Activated T-helper 17 cell treated with anti-CD3 and anti-CD28 coated beads, Interleukin-2, amount 50 U/mL, for 72 hours (primary cell): ENCODE data around the gene MYL12B. TPM values are rescaled to one million over a fixed set of nuclear protein-coding genes. Genes with fewer than 3 reads are reported as not detected.
A peak's percentile ranks its signal among the peaks of the same experiment; 100 is the strongest.
"Not testable (repeated sequence)": the region's sequence is repeated elsewhere in the genome, so short reads cannot be mapped to it uniquely, and the experiment has no call there.

Source experiments
- ATAC-seq: fragments of 150-1000 bp; cut with Tn5 transposase; replicated peaks from 2 replicates; pipeline ENCODE4 v1.10.0; 2021; ENCODE audit warnings: mild to moderate bottlenecking, moderate library complexity
- H3K27ac Mint-ChIP-seq: one replicate; pipeline ENCODE4 v1.8.0; 2022; ENCODE audit warnings: mixed read lengths
- H3K27me3 Mint-ChIP-seq: one replicate; pipeline ENCODE4 v1.8.0; 2022; ENCODE audit warnings: mixed read lengths
- H3K36me3 Mint-ChIP-seq: one replicate; pipeline ENCODE4 v1.8.0; 2022; ENCODE audit warnings: low read depth, mild to moderate bottlenecking, mixed read lengths
- H3K4me1 Mint-ChIP-seq: one replicate; pipeline ENCODE4 v1.8.0; 2022; ENCODE audit warnings: mixed read lengths
- H3K4me3 Mint-ChIP-seq: one replicate; pipeline ENCODE4 v1.8.0; 2022; ENCODE audit warnings: mild to moderate bottlenecking, mixed read lengths
- H3K9me3 Mint-ChIP-seq: one replicate; pipeline ENCODE4 v1.8.0; 2022; ENCODE audit warnings: mixed read lengths
- total RNA-seq, 2 donors: library from RNA; stranded (reverse); gene quantifications; one replicate each; pipeline ENCODE4 v1.2.3, GENCODE V29; 2022

Gene MYL12B
- total RNA-seq, 2 donors from 2014 or later = 206 to 271 TPM

GRCh38 chr18:3263132-3263700 lies 1.3 kb downstream of the MYL12B start:
- peaks cover 35% of the 10 kb centered on the region for H3K36me3 Mint-ChIP-seq
- H3K4me3 Mint-ChIP-seq = peak overlapping the region; percentile 92
- no peaks in the 10 kb centered on the region for H3K9me3 Mint-ChIP-seq
- ATAC-seq = no peak
- H3K4me1 Mint-ChIP-seq = peaks cover 49% of the 10 kb centered on the region
- no peaks in the 10 kb centered on the region for H3K27me3 Mint-ChIP-seq
- H3K27ac Mint-ChIP-seq = peak overlapping the region; percentile 89

GRCh38 chr18:3264362-3264761 lies 2.4 kb downstream of the MYL12B start:
- Mint-ChIP-seq H3K4me1 (peaks cover 56% of the 10 kb centered on the region), H3K36me3 (peaks cover 31% of the 10 kb centered on the region), H3K27me3 (no peaks in the 10 kb centered on the region), H3K4me3 (peak overlapping the region; percentile 92), H3K9me3 (no peaks in the 10 kb centered on the region), H3K27ac (peak overlapping the region; percentile 74)
- no peak for ATAC-seq

GRCh38 chr18:3265564-3266033 lies 3.7 kb downstream of the MYL12B start:
- ATAC-seq = no peak

GRCh38 chr18:3266062-3266608 lies 4.2 kb downstream of the MYL12B start:
- ATAC-seq = no peak
- Mint-ChIP-seq H3K27me3 (no peaks in the 10 kb centered on the region), H3K9me3 (no peaks in the 10 kb centered on the region), H3K4me3 (peak overlapping the region; percentile 92), H3K4me1 (peaks cover 66% of the 10 kb centered on the region), H3K27ac (peak overlapping the region; percentile 82), H3K36me3 (peaks cover 29% of the 10 kb centered on the region)

More at GRCh38 chr18:3265564-3266033, 3.7 kb downstream of the MYL12B start:
- H3K36me3 Mint-ChIP-seq = peaks cover 31% of the 10 kb centered on the region
- H3K27ac Mint-ChIP-seq = peak overlapping the region; percentile 82
- H3K4me1 Mint-ChIP-seq = peaks cover 63% of the 10 kb centered on the region
- H3K4me3 Mint-ChIP-seq = peak overlapping the region; percentile 92
- H3K9me3 Mint-ChIP-seq = no peaks in the 10 kb centered on the region
- no peaks in the 10 kb centered on the region for H3K27me3 Mint-ChIP-seq

- Mint-ChIP-seq H3K9me3 (no peaks in the 10 kb centered on the region), H3K27ac (peak overlapping the region; percentile 57), H3K4me1 (peaks cover 73% of the 10 kb centered on the region), H3K4me3 (peak overlapping the region; percentile 50), H3K27me3 (no peaks in the 10 kb centered on the region), H3K36me3 (peaks cover 36% of the 10 kb centered on the region)
- ATAC-seq = no peak
Measured at GRCh38 chr18:3268306-3268705, 6.4 kb downstream of the MYL12B start.

GRCh38 chr18:3269241-3269913 lies 7.4 kb downstream of the MYL12B start:
- Mint-ChIP-seq H3K27ac (peak overlapping the region; percentile 57), H3K4me3 (peak overlapping the region; percentile 50), H3K9me3 (no peaks in the 10 kb centered on the region), H3K36me3 (peaks cover 45% of the 10 kb centered on the region), H3K27me3 (no peaks in the 10 kb centered on the region), H3K4me1 (peaks cover 65% of the 10 kb centered on the region)
- ATAC-seq = peak; percentile 71

GRCh38 chr18:3269914-3270299 lies 8.0 kb downstream of the MYL12B start:
- Mint-ChIP-seq H3K9me3 (no peaks in the 10 kb centered on the region), H3K27ac (peak overlapping the region; percentile 57), H3K36me3 (peaks cover 45% of the 10 kb centered on the region), H3K4me3 (peak overlapping the region; percentile 50), H3K27me3 (no peaks in the 10 kb centered on the region), H3K4me1 (peaks cover 60% of the 10 kb centered on the region)
- no peak for ATAC-seq

- peak overlapping the region; percentile 87 for H3K27ac Mint-ChIP-seq
Measured at GRCh38 chr18:3273042-3273441, 11.1 kb downstream of the MYL12B start.

GRCh38 chr18:3277643-3278213 lies 15.8 kb downstream of the MYL12B start:
- Mint-ChIP-seq H3K4me1 (peaks cover 11% of the 10 kb centered on the region), H3K27ac (peak overlapping the region; percentile 72), H3K36me3 (peaks cover 64% of the 10 kb centered on the region)
- H3K4me3 Mint-ChIP-seq, H3K27me3 Mint-ChIP-seq, H3K9me3 Mint-ChIP-seq: not testable (repeated sequence)
- peak; percentile 50 for ATAC-seq

More at GRCh38 chr18:3273042-3273441, 11.1 kb downstream of the MYL12B start:
- Mint-ChIP-seq H3K4me1 (peaks cover 39% of the 10 kb centered on the region), H3K9me3 (no peaks in the 10 kb centered on the region), H3K36me3 (peaks cover 62% of the 10 kb centered on the region), H3K27me3 (no peaks in the 10 kb centered on the region), H3K4me3 (no peak overlapping the region)
- peak; percentile 56 for ATAC-seq

GRCh38 chr18:3279201-3280185 lies 17.6 kb downstream of the MYL12B start:
- no peaks in the 10 kb centered on the region for H3K9me3 Mint-ChIP-seq
- no peaks in the 10 kb centered on the region for H3K27me3 Mint-ChIP-seq
- peak overlapping the region; percentile 79 for H3K27ac Mint-ChIP-seq
- no peak overlapping the region for H3K4me3 Mint-ChIP-seq
- H3K4me1 Mint-ChIP-seq = peaks cover 5% of the 10 kb centered on the region
- peaks cover 46% of the 10 kb centered on the region for H3K36me3 Mint-ChIP-seq
- no peak for ATAC-seq

GRCh38 chr18:3281456-3282400 lies 19.8 kb downstream of the MYL12B start:
- ATAC-seq = peak; percentile 86
- H3K4me3 Mint-ChIP-seq = no peak overlapping the region
- peaks cover 24% of the 10 kb centered on the region for H3K36me3 Mint-ChIP-seq
- no peaks in the 10 kb centered on the region for H3K27me3 Mint-ChIP-seq
- H3K27ac Mint-ChIP-seq = no peak overlapping the region
- peaks cover 5% of the 10 kb centered on the region for H3K4me1 Mint-ChIP-seq
- no peaks in the 10 kb centered on the region for H3K9me3 Mint-ChIP-seq

GRCh38 chr18:3283253-3283863 lies 21.4 kb downstream of the MYL12B start:
- Mint-ChIP-seq H3K4me3 (no peak overlapping the region), H3K27me3 (no peaks in the 10 kb centered on the region), H3K9me3 (no peaks in the 10 kb centered on the region), H3K27ac (no peak overlapping the region), H3K36me3 (peaks cover 9% of the 10 kb centered on the region), H3K4me1 (no peaks in the 10 kb centered on the region)
- no peak for ATAC-seq

GRCh38 chr18:3283908-3284307 lies 22.0 kb downstream of the MYL12B start:
- Mint-ChIP-seq H3K4me3 (no peak overlapping the region), H3K9me3 (no peaks in the 10 kb centered on the region), H3K27ac (no peak overlapping the region), H3K27me3 (no peaks in the 10 kb centered on the region), H3K4me1 (no peaks in the 10 kb centered on the region), H3K36me3 (peaks cover 4% of the 10 kb centered on the region)
- no peak for ATAC-seq
